GM13977 (cell line): ENCODE results near the gene NGEF.

ENCODE experiments used
- DNase-seq: peaks from one replicate; pipeline ENCODE4 v3.0.0; 2012; ENCODE audit warnings: low spot score
- in situ Hi-C: fragments of 300-500 bp; cut with MboI; formaldehyde crosslinking; loops from one replicate; pipeline ENCODE4 v1.12.0; 2022; ENCODE audit warnings: low sequenced_read_pairs, low pct_unique_long_range_greater_than_20kb, mixed read lengths, inconsistent platforms; ENCODE audit not compliant: unreplicated experiment
- TF ChIP-seq, protein P1 (sequence below): IDR thresholded peaks from 2 replicates; pipeline ENCODE4 v1.5.1; 2012; ENCODE audit warnings: mild to moderate bottlenecking, control low read depth; ENCODE audit not compliant: insufficient read depth; ENCODE audit errors: extremely low read depth, missing control alignments

NGEF gene

GRCh38 chr2:232901736-232902578, 111.1 kb downstream of the NGEF start:
- DNase-seq = no peak
- TF ChIP-seq, protein P1, sequence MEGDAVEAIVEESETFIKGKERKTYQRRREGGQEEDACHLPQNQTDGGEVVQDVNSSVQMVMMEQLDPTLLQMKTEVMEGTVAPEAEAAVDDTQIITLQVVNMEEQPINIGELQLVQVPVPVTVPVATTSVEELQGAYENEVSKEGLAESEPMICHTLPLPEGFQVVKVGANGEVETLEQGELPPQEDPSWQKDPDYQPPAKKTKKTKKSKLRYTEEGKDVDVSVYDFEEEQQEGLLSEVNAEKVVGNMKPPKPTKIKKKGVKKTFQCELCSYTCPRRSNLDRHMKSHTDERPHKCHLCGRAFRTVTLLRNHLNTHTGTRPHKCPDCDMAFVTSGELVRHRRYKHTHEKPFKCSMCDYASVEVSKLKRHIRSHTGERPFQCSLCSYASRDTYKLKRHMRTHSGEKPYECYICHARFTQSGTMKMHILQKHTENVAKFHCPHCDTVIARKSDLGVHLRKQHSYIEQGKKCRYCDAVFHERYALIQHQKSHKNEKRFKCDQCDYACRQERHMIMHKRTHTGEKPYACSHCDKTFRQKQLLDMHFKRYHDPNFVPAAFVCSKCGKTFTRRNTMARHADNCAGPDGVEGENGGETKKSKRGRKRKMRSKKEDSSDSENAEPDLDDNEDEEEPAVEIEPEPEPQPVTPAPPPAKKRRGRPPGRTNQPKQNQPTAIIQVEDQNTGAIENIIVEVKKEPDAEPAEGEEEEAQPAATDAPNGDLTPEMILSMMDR = no peak
- in situ Hi-C loops = no loop called here

DNA sequence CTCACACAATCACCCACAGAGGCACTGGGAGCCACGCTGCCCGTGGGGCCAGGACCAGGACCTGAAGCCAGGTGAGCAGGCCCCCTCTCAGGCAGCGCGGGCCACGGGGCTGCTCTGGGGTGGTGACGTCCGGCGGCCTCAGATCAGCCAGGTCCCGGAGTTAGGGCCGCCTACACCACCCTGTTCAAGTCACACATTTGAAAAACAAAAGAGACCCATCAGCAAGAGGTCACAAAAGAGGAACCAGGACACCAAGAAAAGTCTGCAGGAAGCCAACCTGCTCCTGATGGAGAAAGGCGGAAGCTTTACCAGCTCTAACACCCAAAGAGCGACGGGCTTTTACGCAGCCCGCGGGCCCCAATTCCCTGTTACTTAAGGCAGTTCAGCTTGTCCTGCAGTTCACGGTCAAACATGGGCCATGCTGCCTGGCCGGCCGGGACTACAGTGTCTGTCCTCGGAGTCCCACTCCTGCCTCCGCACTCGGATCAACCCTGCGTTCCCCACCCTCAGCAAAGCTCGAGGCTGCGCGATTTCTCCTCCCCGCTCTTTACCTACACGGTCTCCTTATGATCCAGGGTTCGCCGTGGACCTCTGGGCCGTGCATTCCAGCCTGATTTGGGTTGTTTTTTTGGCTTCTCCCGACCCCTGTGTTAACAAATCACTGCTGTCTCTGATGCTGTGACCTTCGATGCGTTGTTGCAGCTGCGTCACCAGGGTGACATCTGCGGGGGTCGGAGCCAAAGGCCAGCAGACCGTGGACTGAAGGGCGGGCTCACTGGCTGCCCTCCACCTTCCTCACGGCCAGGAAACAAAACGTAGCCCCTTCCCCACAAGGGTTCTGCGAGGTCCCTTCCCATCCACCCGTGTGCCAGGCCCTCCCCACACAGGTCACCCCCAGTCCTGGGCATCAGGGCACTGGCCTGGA, 112.0 kb downstream of the NGEF start:
- in situ Hi-C loops = no loop called here
- DNase-seq = no peak
- TF ChIP-seq, protein P1 = no peak

- TF ChIP-seq, protein P1 = no peak
- in situ Hi-C loops = no loop called here
- no peak for DNase-seq
Observed at GRCh38 chr2:232898592-232899543, 114.2 kb downstream of the NGEF start.

GRCh38 chr2:232897598-232898408, 115.3 kb downstream of the NGEF start:
- no peak for DNase-seq
- in situ Hi-C loops = no loop called here
- TF ChIP-seq, protein P1 = no peak

- DNase-seq = no peak
Observed at GRCh38 chr2:232896720-232897597, 116.1 kb downstream of the NGEF start.

More at GRCh38 chr2:232896720-232897597, 116.1 kb downstream of the NGEF start:
- TF ChIP-seq, protein P1 = no peak
- in situ Hi-C loops = no loop called here
